22Rv1 (cell line): ENCODE measurements around the gene STAC.

Experiments used
- CTCF ChIP-seq: fragments of 450-650 bp; IDR thresholded peaks from 2 replicates; pipeline ENCODE4 v1.5.1; 2017; ENCODE audit warnings: mild to moderate bottlenecking
- ZFX ChIP-seq: fragments of 450-650 bp; IDR thresholded peaks from 2 replicates; pipeline ENCODE4 v1.6.1; 2017; ENCODE audit warnings: antibody characterized with exemption, borderline replicate concordance

- TF ChIP-seq CTCF, result no peak
- TF ChIP-seq ZFX, result no peak
These were observed 64.6 kb downstream of the STAC start for GRCh38 chr3:36444909-36445308.
